ENCODE data around the gene CDH4. TPM values are rescaled to one million over a fixed set of nuclear protein-coding genes. Genes with fewer than 3 reads are reported as not detected.

Gene CDH4
- total and polyA plus RNA-seq, 2 donors (not counting 1 experiment from before 2014, with no cell fraction given): not detected

- intact Hi-C loops (cut with micrococcal nuclease): no loop called here
- no peaks in the 10 kb centered on the region for H4K20me1 ChIP-seq (ENCODE audit: control insufficient read depth, insufficient read depth, low read length, poor library complexity, severe bottlenecking)
- TF ChIP-seq CTCF (IDR thresholded peaks at IDR 0.05): no peak
- TF ChIP-seq EZH2 (IDR thresholded peaks at IDR 0.05; ENCODE audit: borderline replicate concordance, insufficient read depth, low read depth, low read length, poor library complexity, severe bottlenecking): no peak
- H3K79me2 ChIP-seq (ENCODE audit: control insufficient read depth, insufficient read depth, low read length): no peaks in the 10 kb centered on the region
- H3K4me2 ChIP-seq (replicated peaks; ENCODE audit: low read depth, low read length, poor library complexity, severe bottlenecking): no peak overlapping the region
- H3K4me1 ChIP-seq (ENCODE audit: control insufficient read depth in 2 of 2, insufficient read depth in 2 of 2, low read length in 2 of 2): no peaks in the 10 kb centered on the region
- POLR2A ChIA-PET: no interaction called here
- no peaks in the 10 kb centered on the region for H3K4me1 Mint-ChIP-seq
- H3K27ac ChIP-seq (ENCODE audit: low read length in 2 of 2): no peak overlapping the region
- no peaks in the 10 kb centered on the region for H3K36me3 ChIP-seq (replicated peaks in 1 of 2; ENCODE audit: control extremely low read depth in 1 of 2, control insufficient read depth in 1 of 2, extremely low read depth in 1 of 2, insufficient read depth in 2 of 2, low read length in 1 of 2)
- no peak for DNase-seq
- H3K9ac ChIP-seq (ENCODE audit: low read length): no peak overlapping the region
- no peak overlapping the region for H3K4me3 ChIP-seq (ENCODE audit: control extremely low read depth in 1 of 5, extremely low read depth in 1 of 5, insufficient read depth in 1 of 5, low read depth in 2 of 5, low read length in 4 of 5)
- CTCF ChIA-PET: no interaction called here
- H3K9me3 ChIP-seq (ENCODE audit: control extremely low read depth in 1 of 3, control insufficient read depth in 2 of 3, insufficient read depth in 1 of 3, low read length in 2 of 3): peaks cover 0 to 45% (median 0%) of the 10 kb centered on the region in 3 donors
- WGBS (ENCODE audit: insufficient coverage): 97% methylated on average over 13 of the region's 13 CpGs
- no peaks in the 10 kb centered on the region for H3K27me3 ChIP-seq (replicated peaks in 1 of 4; ENCODE audit: control extremely low read depth in 1 of 4, control insufficient read depth in 3 of 4, insufficient read depth in 4 of 4, low read length in 3 of 4)
- H3K27ac Mint-ChIP-seq: no peak overlapping the region
- no peak overlapping the region for H3K4me3 Mint-ChIP-seq
- H3K27me3 Mint-ChIP-seq: peaks cover 4% of the 10 kb centered on the region
- no peaks in the 10 kb centered on the region for H3K9me3 Mint-ChIP-seq (ENCODE audit: insufficient read depth)
- no peak for ATAC-seq (ENCODE audit: low read depth)
- H2AFZ ChIP-seq (ENCODE audit: insufficient read depth, low read depth, low read length, poor library complexity, severe bottlenecking): no peak overlapping the region
These were observed 607.7 kb downstream of the CDH4 start for GRCh38 chr20:61859767-61860166.

GRCh38 chr20:61860260-61860987 is 608.4 kb downstream of the CDH4 start:
- Histone ChIP-seq H3K4me2 (replicated peaks; ENCODE audit: low read depth, low read length, poor library complexity, severe bottlenecking) (no peak overlapping the region), H3K27ac (ENCODE audit: low read length in 2 of 2) (no peak overlapping the region), H4K20me1 (ENCODE audit: control insufficient read depth, insufficient read depth, low read length, poor library complexity, severe bottlenecking) (no peaks in the 10 kb centered on the region), H3K4me1 (ENCODE audit: control insufficient read depth in 2 of 2, insufficient read depth in 2 of 2, low read length in 2 of 2) (no peaks in the 10 kb centered on the region), H3K9me3 (ENCODE audit: control extremely low read depth in 1 of 3, control insufficient read depth in 2 of 3, insufficient read depth in 1 of 3, low read length in 2 of 3) (peaks cover 0 to 43% (median 3%) of the 10 kb centered on the region in 3 donors), H3K79me2 (ENCODE audit: control insufficient read depth, insufficient read depth, low read length) (no peaks in the 10 kb centered on the region), H3K4me3 (ENCODE audit: control extremely low read depth in 1 of 5, extremely low read depth in 1 of 5, insufficient read depth in 1 of 5, low read depth in 2 of 5, low read length in 4 of 5) (no peak overlapping the region), H3K9ac (ENCODE audit: low read length) (no peak overlapping the region), H3K27me3 (replicated peaks in 1 of 4; ENCODE audit: control extremely low read depth in 1 of 4, control insufficient read depth in 3 of 4, insufficient read depth in 4 of 4, low read length in 3 of 4) (no peaks in the 10 kb centered on the region), H3K36me3 (replicated peaks in 1 of 2; ENCODE audit: control extremely low read depth in 1 of 2, control insufficient read depth in 1 of 2, extremely low read depth in 1 of 2, insufficient read depth in 2 of 2, low read length in 1 of 2) (no peaks in the 10 kb centered on the region), H2AFZ (ENCODE audit: insufficient read depth, low read depth, low read length, poor library complexity, severe bottlenecking) (no peak overlapping the region)
- DNase-seq (no peak), ATAC-seq (ENCODE audit: low read depth) (no peak)
- 83% methylated on average over 8 of the region's 8 CpGs for WGBS (ENCODE audit: insufficient coverage)
- no peak overlapping the region for H3K4me3 Mint-ChIP-seq
- H3K9me3 Mint-ChIP-seq (ENCODE audit: insufficient read depth): peaks cover 4% of the 10 kb centered on the region
- H3K4me1 Mint-ChIP-seq: no peaks in the 10 kb centered on the region
- TF ChIP-seq EZH2 (IDR thresholded peaks at IDR 0.05; ENCODE audit: borderline replicate concordance, insufficient read depth, low read depth, low read length, poor library complexity, severe bottlenecking) (no peak), CTCF (IDR thresholded peaks at IDR 0.05) (no peak)
- ChIA-PET CTCF (no interaction called here), POLR2A (no interaction called here)
- no peak overlapping the region for H3K27ac Mint-ChIP-seq
- intact Hi-C loops (cut with micrococcal nuclease): no loop called here
- peaks cover 4% of the 10 kb centered on the region for H3K27me3 Mint-ChIP-seq

Data from B cell (primary cell).